Stimulated activated CD8-positive, alpha-beta memory T cell treated with anti-CD3 and anti-CD28 coated beads, Interleukin-7, amount 100 ng/mL, for 48 hours (primary cell): ENCODE results near the gene TNIK.
"Not testable (repeated sequence)": the region's sequence is repeated elsewhere in the genome, so short reads cannot be mapped to it uniquely, and the experiment has no call there.

Experiments used
- DNase-seq, 2 donors: peaks; one replicate each; pipeline ENCODE4 v3.0.0-alpha.2; 2020; ENCODE audit warnings: low read depth in 1 of 2; ENCODE audit errors: extremely low read depth in 1 of 2

The TNIK gene

DNA sequence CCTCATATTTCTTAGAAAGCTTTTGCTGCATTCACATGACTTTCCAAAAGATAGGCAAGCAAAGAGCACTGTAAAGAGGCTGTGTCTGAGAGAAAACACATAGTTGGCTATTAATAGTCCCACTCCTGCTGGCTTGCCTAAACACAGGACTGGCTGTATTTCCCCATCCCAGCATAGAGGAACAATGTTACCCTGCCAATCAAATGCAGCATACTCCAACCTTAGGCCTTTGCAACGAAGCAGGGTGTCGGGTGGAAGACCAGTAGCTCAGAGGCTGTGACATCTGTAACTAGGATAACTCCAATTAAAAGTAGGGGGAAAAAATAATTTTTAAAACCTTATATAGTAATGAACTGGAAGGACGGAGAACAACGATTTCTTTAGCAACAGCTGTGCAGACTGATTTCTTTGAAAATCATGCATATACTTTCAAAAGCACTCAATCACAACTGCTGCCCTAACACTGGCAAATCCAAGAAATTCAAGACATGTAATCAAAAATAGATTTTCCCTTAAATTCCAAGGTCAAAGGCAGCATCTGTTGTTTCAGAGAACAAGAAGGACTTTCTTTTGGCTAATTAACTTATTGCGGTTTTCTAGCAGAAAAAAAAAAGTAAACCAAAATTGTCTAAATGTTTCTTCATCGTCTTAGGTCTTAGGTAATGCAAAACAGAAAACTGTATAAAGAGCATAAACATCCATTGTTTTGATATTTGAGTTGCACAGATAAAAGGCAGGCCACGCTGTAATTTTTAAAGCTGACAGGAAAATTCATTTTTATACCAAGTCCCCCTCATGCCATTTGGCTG lies 139.3 kb downstream of the TNIK start:
- DNase-seq: no peak

- no peak for DNase-seq
Observed at GRCh38 chr3:171317171-171317570, 143.0 kb downstream of the TNIK start.

DNA sequence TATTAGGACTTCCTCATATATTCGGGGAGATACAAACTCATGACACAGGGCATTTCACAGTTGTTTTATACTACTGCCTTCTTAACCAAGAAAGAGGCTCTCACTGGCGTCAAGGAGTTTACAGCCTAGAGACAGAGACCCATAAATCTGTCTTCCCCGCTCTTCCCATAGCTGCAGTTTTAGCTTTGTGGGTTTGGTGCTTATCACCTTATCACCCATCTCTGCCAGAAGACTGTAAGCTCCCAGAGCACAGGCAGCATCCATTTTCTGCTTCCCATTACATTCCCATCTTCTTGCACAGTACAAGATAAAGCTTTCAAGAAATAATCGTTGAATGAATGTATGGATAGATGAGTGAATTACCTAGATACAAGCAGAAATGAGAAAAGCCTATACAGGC lies 144.3 kb downstream of the TNIK start:
- DNase-seq: no peak

- no peak for DNase-seq
Observed at GRCh38 chr3:171315101-171315500, 145.1 kb downstream of the TNIK start.

- DNase-seq: no peak
Observed at GRCh38 chr3:171314341-171314740, 145.9 kb downstream of the TNIK start.

- DNase-seq: no peak
Observed at GRCh38 chr3:171313702-171314101, 146.5 kb downstream of the TNIK start.

DNA sequence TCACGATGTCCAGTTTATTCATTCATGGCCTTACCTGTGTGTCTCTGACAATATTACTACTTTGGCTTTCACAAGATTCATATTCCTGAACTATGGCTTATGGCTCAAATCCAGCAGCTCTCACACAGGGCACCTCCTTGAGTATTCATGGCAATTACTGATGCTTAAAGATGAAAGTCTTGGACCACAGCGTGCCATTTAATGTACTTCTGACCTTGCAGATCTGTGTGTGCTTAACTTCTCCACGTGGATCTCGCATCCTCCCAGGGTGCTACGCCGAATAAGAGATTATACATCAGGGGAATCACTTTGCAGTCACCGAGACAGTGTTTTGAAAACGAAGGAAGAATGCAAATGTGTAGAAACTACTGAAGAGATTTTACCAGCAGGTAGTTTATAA lies 147.5 kb downstream of the TNIK start:
- no peak for DNase-seq

- no peak for DNase-seq
Observed at GRCh38 chr3:171311784-171312183, 148.4 kb downstream of the TNIK start.

DNA sequence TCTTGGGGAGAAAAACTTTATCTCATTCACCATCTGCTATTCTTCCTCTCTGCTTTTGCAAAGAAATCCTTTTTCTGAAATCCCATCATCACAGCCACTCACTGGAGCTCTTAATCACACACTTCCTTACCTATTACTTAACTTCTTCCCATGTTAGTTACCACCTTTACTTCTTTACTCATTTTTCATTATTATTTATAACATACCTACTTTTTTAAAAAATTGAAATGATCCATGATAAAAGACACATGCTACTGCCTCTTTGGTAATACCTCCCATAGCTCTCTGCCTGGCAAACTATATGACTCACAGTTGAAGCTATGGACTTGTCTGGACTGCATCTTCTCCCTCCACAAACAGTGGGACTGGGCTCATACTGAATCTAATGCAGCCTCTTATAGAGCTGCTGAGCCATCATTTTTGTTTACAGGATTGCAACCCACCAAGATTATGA lies 150.3 kb downstream of the TNIK start:
- no peak for DNase-seq

DNA sequence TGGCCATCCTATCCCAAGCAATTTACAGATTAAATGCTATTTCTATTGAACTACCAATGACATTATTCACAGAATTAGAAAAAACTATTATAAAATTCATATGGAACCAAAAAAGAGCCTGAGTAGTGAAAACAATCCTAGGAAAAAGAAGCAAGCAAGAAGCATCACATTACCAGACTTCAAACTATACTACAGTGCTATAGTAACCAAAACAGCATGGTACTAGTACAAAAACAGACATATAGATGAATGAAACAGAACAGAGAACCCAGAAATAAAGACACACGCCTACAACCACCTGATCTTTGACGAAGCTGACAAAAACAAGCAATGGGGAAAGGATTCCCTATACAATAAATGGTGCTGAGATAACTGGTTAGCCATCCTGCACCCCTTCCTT lies 152.2 kb downstream of the TNIK start:
- no peak for DNase-seq

- DNase-seq: no peak
Observed at GRCh38 chr3:171307046-171307585, 153.1 kb downstream of the TNIK start.

DNA sequence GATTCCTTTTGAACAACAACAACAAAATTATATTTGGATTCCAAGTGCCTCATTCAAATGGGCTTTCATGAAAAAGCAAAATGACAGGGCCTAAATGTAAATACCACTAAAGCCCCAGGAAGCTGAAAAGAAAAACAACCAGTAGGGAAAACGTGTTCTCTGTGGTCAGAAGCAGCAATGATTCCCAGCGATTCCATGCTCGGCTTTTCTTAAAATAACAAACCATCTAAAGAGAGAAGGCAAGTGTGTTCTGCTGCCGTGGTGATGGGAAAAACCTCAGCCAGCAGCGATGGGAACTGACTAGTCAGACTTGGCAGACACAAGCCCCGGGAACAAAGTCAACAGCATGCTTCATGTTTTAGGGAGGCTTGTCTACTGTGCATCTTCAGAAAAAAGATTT lies 153.6 kb downstream of the TNIK start:
- no peak for DNase-seq

DNA sequence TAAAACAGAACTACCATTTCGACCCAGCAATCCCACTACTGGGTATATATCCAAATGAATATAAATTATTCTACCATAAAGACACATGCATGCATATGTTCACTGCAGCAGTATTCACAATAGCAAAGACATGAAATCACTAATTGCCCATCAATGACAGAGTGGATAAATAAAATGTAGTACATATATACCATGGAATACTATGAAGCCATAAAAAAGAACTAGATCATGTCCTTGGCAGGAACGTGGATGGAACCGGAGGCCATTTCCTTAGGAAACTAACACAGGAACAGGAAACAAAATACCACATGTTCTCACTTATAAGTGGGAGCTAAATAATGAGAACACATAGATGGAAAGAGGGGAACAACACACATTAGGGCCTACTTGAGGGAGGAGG lies 154.4 kb downstream of the TNIK start:
- DNase-seq: not testable (repeated sequence)

DNA sequence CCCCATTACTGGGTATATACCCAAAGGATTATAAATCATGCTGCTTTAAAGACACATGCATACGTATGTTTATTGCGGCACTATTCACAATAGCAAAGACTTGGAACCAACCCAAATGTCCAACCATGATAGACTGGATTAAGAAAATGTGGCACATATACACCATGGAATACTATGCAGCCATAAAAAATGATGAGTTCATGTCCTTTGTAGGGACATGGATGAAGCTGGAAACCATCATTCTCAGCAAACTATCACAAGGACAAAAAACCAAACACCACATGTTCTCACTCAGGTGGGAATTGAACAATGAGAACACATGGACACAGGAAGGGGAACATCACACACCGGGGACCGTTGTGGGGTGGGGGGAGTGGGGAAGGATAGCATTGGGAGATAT lies 155.7 kb downstream of the TNIK start:
- DNase-seq: not testable (repeated sequence)

DNA sequence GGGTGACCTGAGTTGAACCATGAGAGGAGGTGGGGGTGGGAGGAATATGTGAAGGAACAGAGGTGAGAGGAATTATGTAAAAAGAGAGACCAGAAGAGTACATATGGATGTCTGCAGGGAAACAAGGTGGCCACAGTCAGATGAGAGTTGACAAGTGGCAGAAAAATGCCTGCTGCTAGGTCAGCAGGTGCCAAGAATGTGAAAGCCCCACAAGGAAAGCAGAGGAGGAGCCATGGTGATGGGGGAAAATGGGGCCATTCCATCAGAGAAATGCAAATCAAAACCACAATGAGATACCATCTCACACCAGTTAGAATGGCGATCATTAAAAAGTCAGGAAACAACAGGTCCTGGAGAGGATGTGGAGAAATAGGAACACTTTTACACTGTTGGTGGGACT lies 156.2 kb downstream of the TNIK start:
- not testable (repeated sequence) for DNase-seq

DNA sequence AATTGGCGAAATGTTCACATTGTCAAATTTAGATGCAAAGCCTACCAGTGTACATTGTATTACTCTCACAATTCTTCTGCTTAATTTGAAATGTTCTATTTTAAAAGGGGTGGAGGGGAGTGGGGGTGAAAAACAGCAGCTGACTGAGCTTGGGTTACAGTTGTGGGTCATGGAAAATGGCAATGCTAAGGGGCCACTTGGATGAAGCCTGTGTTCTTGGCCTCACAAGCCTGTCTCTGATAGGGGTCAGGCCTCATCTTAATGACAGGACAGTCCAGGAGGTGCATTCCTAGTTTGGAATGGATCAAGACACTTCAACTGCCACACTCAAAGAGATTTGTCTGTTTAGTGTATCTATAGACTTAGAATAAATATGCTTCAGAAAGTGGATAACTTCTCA lies 158.2 kb downstream of the TNIK start:
- DNase-seq: no peak

DNA sequence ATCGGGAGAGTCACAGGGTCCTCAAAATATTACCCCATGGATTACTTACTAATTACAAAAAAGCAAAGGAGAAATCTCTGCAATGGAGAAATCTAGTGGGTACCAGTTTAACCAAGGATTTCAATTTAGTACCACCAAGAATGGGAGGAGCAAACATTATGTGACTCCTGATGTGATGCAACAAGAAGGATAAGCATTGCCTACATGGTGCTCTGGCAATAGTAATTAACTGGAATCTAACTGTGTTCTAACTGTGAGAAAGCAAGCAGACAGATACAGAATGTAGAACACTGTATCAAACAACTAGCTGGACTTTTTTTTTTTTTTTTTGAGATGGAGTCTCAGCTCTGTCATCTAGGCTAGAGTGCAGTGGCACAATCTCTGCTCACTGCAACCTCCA lies 159.2 kb downstream of the TNIK start:
- DNase-seq: no peak

GRCh38 chr3:171297951-171298350 lies 162.3 kb downstream of the TNIK start:
- no peak for DNase-seq

GRCh38 chr3:171297207-171297606 lies 163.0 kb downstream of the TNIK start:
- DNase-seq: no peak

DNA sequence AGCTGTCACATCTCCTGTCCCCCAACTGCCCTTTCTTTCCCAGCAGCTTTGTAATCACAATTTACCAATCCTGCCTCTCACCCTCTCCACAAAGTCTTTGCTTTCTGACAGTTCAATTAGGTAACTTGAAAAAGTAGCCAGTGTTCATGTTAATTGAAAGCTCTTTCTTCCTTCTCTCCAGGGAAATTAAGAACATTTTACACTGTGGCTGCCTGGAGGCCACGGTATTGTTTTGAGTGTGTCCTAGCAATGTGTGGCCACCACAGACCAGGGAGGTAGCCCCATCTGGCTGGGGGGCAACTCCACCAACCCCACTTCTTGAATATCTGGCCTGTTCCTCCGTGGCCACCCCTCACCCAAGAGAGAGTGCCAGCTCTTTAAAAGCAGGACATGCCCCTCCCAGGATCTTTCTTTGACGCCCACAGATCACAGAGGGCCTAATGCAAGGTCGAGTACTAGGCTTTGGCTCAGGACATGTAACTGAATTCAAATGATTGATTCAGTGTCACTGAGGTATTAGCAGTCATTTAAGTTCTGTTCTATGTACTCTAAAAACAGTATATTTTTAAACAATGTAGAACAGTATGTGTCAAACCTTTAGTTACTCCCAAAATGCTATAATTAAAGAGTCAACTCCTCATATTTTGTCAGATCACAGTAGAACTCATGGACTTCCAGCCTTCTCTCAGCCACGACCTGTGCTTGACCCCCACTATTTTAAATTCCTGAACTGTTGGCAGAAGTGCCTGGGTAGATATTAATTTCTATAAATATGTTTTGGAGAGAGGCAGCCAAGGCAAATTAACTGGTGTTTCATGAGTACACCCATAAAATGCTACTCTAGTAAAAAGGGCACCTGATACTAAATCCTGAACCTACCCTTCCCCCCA lies 164.5 kb downstream of the TNIK start:
- no peak for DNase-seq

DNA sequence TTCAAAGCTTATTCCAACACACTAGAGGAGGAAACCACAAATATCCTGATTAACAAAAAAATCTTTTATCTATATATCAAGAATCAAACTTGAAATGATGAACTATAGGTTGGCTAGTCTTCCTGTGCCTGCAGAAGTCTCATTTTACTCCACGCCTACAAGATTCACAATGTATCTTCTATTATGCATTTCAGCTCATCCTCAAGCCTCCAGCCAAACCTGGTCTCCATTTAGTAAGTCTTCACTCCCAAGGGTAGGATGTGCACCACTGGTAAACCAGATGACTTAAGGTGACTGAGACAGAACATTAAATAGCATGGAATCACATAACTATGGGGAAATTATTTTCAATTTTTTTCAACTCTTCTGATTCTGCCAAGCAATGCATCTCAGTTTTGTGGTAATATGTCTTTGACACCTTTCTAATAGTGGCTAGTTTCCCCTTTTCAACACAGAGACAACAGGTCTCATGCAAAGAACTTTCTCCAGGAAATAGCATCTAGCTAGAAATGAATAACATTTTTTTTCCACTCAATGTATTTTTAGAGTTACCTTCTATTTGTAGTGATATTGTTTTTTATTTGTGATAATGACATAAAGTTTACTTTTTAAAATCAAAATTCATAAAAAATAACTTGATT lies 166.9 kb downstream of the TNIK start:
- no peak for DNase-seq
